HT-29 (cell line): Measurements from ENCODE around the gene RSU1. TPM values are rescaled to one million over a fixed set of nuclear protein-coding genes. Genes with fewer than 3 reads are reported as not detected.

ENCODE experiments used
- DNase-seq: peaks from one replicate; pipeline ENCODE4 v3.0.0-alpha.2; 2015; ENCODE audit warnings: low spot score
- total RNA-seq: library from RNA; depleted of rRNA; stranded (reverse); fragments of >200 nt; shearing (Covaris generic); gene quantifications from 2 replicates; pipeline ENCODE4 v1.2.3, GENCODE V29; 2014

RSU1 gene
- total RNA-seq, 1 experiment from 2014 or later = 9.5 TPM

GRCh38 chr10:16679511-16679910, 137.7 kb downstream of the RSU1 start:
- no peak for DNase-seq

- DNase-seq = no peak
Measured at GRCh38 chr10:16675334-16675733, 141.9 kb downstream of the RSU1 start.

DNA sequence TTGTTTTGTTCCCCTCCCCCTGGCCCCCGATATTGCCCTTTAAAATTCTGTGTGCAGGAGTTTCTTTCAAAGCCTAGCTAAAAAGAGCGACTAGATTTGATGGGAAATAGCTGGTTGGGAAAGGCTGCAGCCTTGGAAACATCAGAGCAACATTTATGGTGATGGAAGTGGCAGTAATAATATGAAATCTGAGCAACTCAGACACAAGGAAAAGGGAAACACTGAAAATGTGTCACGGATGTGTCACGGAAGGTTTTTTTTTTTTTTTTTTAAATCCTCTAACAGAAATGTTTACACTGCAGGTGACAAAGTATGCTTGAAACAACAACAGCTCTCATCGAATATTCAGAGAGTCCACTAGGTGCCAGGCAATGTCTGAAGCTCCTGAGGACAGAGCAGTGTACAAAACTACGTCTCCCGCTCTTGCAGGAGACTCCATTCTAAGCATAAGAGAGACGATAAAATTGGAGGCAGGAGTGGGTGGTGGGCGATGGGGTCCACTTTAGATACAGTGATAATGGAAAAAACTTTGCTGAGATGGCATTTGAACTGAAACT, 143.0 kb downstream of the RSU1 start:
- DNase-seq = no peak

- no peak for DNase-seq
Measured at GRCh38 chr10:16673443-16673842, 143.8 kb downstream of the RSU1 start.

DNA sequence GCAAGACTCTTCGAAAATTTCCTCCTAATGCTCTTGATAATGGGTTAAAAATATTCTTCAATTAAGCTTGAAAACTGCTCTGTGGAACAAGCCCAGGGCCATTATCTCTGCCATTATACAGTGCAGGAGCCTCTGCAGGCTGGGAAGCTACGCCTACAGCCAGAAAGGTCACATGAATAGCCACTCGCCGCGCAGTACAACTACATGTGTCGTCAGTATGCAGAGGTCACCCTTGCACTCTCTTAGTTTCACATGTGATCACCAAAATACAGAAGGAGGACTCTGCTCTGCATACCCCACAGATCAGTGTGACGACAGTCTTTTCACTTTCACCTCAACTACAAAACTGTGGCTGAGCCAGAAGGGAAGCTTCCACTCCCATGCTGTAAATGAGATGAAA, 153.8 kb downstream of the RSU1 start:
- no peak for DNase-seq

DNA sequence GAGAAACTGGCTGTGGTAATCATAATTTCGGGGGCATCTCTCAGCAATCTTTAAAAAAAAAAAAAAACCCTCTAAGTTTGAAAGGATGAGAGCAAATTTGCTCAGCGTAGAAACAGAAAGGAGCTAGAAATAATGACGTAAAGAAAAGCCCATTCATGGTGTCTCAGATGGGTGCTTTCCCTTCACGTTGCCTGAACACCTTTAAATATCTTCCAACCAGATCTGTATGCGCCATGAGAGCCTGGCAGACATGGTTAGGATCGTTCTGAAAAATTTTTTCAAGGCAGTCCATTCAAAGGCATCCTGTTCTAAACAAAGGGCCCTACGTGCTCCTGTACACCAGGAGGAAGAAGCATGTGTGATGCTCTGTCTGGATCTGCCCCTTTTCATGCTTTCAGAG, 154.3 kb downstream of the RSU1 start:
- no peak for DNase-seq

DNA sequence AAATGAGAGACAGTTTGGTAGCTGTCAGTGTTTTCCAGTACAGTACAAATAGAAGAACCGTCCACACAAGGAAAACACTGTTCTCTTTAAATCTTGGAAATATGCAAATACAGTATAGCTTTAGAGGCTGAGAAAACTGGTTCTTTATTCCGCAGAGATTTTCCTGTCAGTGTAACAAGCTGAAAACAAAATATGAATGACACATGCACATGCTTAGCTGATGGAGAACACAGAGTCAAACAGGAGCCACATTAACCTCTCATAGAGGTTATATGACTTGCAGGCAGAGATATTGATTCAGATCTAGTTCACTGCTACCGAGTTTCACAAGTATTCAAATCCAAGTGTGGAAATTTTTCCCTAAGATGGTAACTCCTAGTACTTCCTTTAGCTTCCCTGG, 160.3 kb downstream of the RSU1 start:
- DNase-seq = no peak

- no peak for DNase-seq
Measured at GRCh38 chr10:16653224-16653623, 164.0 kb downstream of the RSU1 start.

GRCh38 chr10:16652154-16652553, 165.1 kb downstream of the RSU1 start:
- DNase-seq = no peak

- no peak for DNase-seq
Measured at GRCh38 chr10:16649757-16650156, 167.5 kb downstream of the RSU1 start.

- no peak for DNase-seq
Measured at GRCh38 chr10:16648366-16648765, 168.9 kb downstream of the RSU1 start.

DNA sequence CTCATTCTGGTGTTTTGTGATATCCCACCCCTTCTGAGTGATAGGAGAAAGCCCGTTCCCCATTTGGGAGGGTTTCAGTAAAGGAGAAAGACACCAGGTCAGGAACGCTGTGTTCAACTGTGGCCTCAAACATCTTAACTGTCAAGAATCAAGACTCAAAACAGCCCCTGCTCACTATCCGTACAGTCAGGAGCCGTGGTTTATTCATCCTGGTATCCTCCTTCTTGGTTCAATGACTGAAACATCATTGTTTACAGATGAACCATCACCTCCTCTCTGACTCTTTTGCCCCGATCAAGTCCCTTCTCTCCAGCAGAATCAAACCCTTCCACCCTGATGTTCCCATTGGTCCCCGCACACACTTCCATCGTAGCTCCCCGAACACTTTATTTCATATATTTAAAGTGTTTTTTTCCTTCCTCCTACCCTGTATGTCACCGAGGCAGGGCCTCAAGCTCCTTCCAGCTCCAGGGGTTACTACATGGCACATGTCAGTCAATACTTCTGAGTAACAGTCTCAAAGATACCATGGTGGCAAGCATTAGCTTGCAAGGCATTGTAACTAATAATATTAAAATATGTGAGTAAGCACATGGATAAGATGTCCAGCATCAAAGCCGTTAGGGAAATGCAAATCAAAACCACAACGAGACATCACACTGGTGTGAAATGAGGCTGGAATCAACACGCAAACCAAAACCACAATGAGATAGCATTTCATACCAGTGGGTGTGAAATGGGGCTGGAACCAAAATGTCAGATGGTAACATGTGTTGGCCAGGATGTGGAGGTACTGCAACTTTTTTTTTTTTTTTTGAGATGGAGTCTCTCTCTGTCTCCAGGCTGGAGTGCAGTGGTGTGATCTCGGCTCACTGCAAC, 170.8 kb downstream of the RSU1 start:
- DNase-seq = no peak

- peak; percentile 34 for DNase-seq
Measured at GRCh38 chr10:16644146-16644545, 173.1 kb downstream of the RSU1 start.

GRCh38 chr10:16643502-16643901, 173.7 kb downstream of the RSU1 start:
- DNase-seq = no peak

DNA sequence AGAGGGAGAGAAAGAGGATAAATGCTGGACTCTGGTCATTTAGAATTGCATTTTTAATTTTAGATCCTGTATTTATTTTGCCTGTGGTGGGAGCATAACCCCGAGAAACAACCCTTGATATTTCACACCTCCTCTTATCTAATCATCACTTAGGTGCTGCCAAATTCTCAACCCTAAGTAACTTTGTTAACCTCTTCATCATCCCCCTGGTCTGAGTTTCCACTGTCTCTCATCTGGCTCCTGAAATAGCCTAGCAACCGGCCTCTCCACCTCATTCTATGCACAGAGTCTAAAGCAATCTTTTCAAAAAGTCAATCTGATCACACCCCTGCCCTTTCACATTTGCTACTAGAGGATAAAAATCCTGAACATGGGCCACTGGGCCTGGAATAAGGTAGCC, 177.1 kb downstream of the RSU1 start:
- no peak for DNase-seq

GRCh38 chr10:16639471-16639870, 177.8 kb downstream of the RSU1 start:
- no peak for DNase-seq

DNA sequence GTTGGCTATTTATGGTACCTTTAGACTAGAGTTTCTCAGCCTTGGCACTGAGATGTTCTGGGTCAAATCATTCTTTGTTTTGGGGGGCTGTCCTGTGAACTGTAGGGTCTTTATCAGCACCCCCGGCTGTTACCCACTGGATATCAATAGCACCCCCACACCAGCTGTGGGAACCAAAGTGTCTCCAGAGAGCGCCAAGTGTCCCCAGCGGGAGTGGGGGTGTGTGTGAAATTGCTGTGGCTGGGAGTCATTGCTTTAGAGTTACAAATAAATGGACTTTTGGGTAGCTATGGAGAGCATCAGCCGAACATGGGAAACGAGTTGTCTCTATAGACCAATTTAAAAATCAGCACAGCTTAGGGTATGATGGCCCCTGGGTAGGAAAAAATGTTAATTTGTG, 184.2 kb downstream of the RSU1 start:
- no peak for DNase-seq

GRCh38 chr10:16626697-16627096, 190.5 kb downstream of the RSU1 start:
- no peak for DNase-seq

- no peak for DNase-seq
Measured at GRCh38 chr10:16612981-16613355, 204.3 kb downstream of the RSU1 start.

GRCh38 chr10:16612115-16612980, 204.9 kb downstream of the RSU1 start:
- DNase-seq = peak; percentile 58

DNA sequence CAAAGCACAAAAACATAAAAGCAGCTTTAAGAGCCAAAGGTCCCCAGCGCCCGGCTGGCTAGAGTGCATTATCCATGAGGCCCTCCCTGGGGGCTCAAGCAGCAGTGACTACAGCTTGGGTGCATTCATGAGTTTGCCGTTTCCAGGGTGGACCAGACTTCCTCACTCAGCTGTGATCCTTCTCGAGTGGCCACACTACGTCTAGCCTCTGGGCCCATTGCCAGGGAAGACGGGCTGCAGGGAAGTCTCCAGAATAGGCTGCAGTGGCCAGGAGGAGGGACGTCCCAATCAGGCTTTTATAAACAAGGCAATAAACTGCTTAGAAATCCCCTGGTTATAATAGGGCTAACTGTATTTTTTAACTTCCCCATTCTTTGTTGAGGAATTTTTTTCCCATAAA, 206.2 kb downstream of the RSU1 start:
- DNase-seq = no peak

GRCh38 chr10:16609211-16609610, 208.0 kb downstream of the RSU1 start:
- DNase-seq = no peak
